ENCODE results near the gene PREX1.
"Not testable (repeated sequence)": the region's sequence is repeated elsewhere in the genome, so short reads cannot be mapped to it uniquely, and the experiment has no call there.

Gene PREX1

GRCh38 chr20:48813930-48814546, 13.8 kb downstream of the PREX1 start:
- Mint-ChIP-seq H3K27ac (no peak overlapping the region), H3K27me3 (no peaks in the 10 kb centered on the region), H3K9me3 (no peaks in the 10 kb centered on the region), H3K4me3 (no peak overlapping the region), H3K4me1 (peaks cover 44% of the 10 kb centered on the region), H3K36me3 (peaks cover 2% of the 10 kb centered on the region)

GRCh38 chr20:48813446-48813747, 14.4 kb downstream of the PREX1 start:
- no peaks in the 10 kb centered on the region for H3K27me3 Mint-ChIP-seq

DNA sequence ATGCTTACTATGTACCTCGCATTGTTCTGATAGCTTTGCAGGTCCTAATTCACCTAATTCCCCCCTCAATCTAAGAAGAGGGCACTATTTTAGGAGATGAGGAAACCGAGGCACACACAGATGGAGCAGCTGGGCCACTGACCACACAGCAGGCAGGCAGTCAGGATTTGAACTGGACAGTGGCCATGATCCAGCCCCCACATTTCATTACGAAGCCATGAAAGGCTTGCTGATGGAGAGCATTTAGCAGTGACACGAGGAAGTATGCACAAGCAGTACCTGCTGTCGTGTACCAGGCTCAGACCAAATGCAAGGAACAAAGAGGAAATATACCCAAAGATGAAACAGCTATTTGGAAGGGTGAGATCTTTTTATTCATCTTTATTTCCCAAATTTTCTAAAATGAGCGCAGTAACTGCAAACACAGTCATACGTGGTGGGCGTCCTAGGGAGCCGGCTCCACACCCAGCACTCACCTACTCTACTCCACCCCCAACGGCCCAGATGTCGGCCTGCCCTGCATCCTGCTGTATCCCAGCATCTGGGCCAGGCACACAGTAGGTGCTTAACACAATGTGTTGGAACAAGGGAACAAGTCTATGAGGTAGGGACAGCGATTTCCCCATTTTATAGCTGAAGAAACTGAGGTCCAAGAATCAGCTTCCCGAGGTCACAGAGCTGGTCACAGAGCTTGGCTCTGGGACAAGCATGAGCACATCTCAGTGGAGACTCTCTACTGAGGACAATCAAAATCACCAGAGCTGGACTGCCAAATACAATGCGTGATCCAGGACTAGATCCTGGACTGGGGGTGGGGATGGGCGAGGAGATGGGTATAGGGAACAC, 15.0 kb downstream of the PREX1 start:
- peaks cover 5% of the 10 kb centered on the region for H3K36me3 Mint-ChIP-seq
- H3K4me3 Mint-ChIP-seq = no peak overlapping the region
- no peak overlapping the region for H3K27ac Mint-ChIP-seq
- H3K4me1 Mint-ChIP-seq = peaks cover 39% of the 10 kb centered on the region
- no peaks in the 10 kb centered on the region for H3K27me3 Mint-ChIP-seq
- no peaks in the 10 kb centered on the region for H3K9me3 Mint-ChIP-seq

More at GRCh38 chr20:48813446-48813747, 14.4 kb downstream of the PREX1 start:
- no peaks in the 10 kb centered on the region for H3K9me3 Mint-ChIP-seq
- peaks cover 44% of the 10 kb centered on the region for H3K4me1 Mint-ChIP-seq
- H3K4me3 Mint-ChIP-seq = no peak overlapping the region
- no peak overlapping the region for H3K27ac Mint-ChIP-seq
- H3K36me3 Mint-ChIP-seq = peaks cover 5% of the 10 kb centered on the region

GRCh38 chr20:48812114-48812513, 15.7 kb downstream of the PREX1 start:
- H3K27me3 Mint-ChIP-seq, H3K4me3 Mint-ChIP-seq, H3K36me3 Mint-ChIP-seq, H3K9me3 Mint-ChIP-seq: not testable (repeated sequence)
- Mint-ChIP-seq H3K27ac (peak overlapping the region; percentile 18), H3K4me1 (peaks cover 32% of the 10 kb centered on the region)

GRCh38 chr20:48809673-48810072, 18.1 kb downstream of the PREX1 start:
- H3K9me3 Mint-ChIP-seq = no peaks in the 10 kb centered on the region
- H3K27ac Mint-ChIP-seq = no peak overlapping the region
- peaks cover 13% of the 10 kb centered on the region for H3K36me3 Mint-ChIP-seq
- H3K27me3 Mint-ChIP-seq = no peaks in the 10 kb centered on the region
- peaks cover 33% of the 10 kb centered on the region for H3K4me1 Mint-ChIP-seq
- H3K4me3 Mint-ChIP-seq = no peak overlapping the region

DNA sequence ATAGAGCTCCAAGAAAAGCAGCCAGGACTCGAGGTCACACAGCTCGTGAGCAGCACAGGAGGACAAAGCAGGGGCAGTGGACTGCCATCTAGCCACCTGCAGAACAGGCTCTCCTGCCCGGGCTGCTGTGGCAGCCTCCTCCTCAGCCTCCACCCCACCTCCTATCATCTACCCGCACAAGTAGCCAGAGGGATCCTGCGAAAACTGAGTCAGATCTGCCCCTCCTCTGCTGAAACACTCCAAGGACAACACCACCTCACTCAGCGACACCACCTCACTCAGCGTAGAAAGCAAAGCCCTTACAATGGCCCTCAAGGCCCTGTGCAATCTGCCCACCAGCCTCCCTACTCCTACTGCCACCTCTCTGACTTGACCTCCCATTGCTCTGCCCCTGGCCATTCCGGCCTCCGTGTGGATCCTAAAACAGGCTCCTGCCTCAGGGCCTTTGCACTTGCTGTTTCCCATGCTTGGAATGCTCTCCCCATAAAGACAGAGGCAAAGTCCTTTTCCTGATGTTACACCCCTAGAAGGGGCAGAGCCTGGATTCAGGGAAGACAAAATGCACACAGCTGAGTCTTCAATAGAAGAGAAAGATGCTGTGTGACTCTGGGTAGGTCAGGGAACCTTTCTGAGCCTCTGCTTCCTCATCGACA, 19.3 kb downstream of the PREX1 start:
- Mint-ChIP-seq H3K27me3 (no peaks in the 10 kb centered on the region), H3K36me3 (peaks cover 19% of the 10 kb centered on the region), H3K9me3 (no peaks in the 10 kb centered on the region), H3K27ac (peak overlapping the region; percentile 66), H3K4me3 (no peak overlapping the region), H3K4me1 (peaks cover 41% of the 10 kb centered on the region)

DNA sequence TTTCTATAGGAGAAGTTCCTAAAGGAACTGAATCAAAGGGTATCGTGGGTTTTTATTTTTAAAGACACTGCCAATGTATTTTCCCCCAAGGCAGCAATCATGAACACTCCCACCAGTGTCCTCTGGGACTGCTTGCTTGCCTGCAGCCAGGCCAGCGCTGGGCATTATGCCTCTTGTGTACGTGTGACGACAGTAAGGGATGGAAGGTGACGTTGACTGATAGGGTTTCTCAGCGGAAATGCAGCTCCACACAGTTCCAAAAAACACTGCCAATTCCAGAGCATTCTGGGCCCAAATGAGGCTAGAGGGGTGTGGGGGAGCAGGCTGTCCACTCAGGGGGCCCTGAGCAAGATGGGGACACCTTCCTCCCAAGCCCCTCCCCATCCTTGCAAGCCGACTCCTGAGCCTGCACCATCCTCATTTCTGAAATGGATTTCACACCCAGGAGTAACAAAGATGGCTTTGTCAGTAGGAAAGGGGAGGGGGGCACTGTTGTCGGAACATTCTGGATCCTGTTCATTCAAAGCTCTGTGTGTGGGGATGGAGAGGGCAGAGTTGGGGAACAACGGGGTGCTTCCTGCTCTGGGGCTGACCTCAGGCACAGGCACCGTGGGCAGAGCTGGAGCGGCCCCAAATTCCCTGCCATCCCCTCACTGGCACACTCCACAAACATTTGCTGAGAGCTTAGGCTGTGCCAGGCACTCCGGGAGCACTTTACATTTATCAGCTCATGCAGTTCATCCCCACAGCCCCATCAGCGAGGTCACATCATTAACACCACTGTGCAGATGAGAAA, 20.0 kb downstream of the PREX1 start:
- H3K4me1 Mint-ChIP-seq = peaks cover 41% of the 10 kb centered on the region
- H3K36me3 Mint-ChIP-seq = peaks cover 19% of the 10 kb centered on the region
- H3K27ac Mint-ChIP-seq = no peak overlapping the region
- H3K4me3 Mint-ChIP-seq = no peak overlapping the region
- H3K9me3 Mint-ChIP-seq = no peaks in the 10 kb centered on the region
- no peaks in the 10 kb centered on the region for H3K27me3 Mint-ChIP-seq

GRCh38 chr20:48807051-48807450, 20.7 kb downstream of the PREX1 start:
- peaks cover 19% of the 10 kb centered on the region for H3K36me3 Mint-ChIP-seq
- H3K9me3 Mint-ChIP-seq = no peaks in the 10 kb centered on the region
- H3K27me3 Mint-ChIP-seq = no peaks in the 10 kb centered on the region
- no peak overlapping the region for H3K4me3 Mint-ChIP-seq
- H3K4me1 Mint-ChIP-seq = peaks cover 47% of the 10 kb centered on the region
- no peak overlapping the region for H3K27ac Mint-ChIP-seq

DNA sequence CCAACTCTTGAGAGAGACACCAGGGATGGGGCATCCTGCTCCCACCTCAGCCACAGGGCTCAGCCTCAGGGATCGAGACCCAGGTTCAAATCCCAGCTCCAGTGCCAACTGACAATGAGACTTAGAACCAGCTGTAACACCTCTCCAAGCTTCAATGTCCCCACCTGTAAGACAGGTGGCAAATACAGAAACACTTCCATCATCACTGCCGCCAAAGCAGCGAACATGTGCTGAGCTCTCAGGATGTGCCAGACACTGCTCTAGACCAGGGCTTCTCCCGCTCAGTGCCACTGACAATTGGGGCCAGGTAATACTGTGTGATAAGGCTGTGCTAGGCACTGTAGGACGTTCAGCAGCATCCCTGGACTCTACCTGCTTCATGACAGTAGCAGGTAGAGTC, 22.1 kb downstream of the PREX1 start:
- peaks cover 53% of the 10 kb centered on the region for H3K4me1 Mint-ChIP-seq
- peaks cover 19% of the 10 kb centered on the region for H3K36me3 Mint-ChIP-seq
- H3K4me3 Mint-ChIP-seq = no peak overlapping the region
- H3K27ac Mint-ChIP-seq = no peak overlapping the region
- H3K9me3 Mint-ChIP-seq = no peaks in the 10 kb centered on the region
- H3K27me3 Mint-ChIP-seq = no peaks in the 10 kb centered on the region

GRCh38 chr20:48805286-48805685, 22.5 kb downstream of the PREX1 start:
- Mint-ChIP-seq H3K27me3 (no peaks in the 10 kb centered on the region), H3K4me1 (peaks cover 58% of the 10 kb centered on the region), H3K4me3 (no peak overlapping the region), H3K36me3 (peaks cover 19% of the 10 kb centered on the region), H3K9me3 (no peaks in the 10 kb centered on the region), H3K27ac (no peak overlapping the region)

DNA sequence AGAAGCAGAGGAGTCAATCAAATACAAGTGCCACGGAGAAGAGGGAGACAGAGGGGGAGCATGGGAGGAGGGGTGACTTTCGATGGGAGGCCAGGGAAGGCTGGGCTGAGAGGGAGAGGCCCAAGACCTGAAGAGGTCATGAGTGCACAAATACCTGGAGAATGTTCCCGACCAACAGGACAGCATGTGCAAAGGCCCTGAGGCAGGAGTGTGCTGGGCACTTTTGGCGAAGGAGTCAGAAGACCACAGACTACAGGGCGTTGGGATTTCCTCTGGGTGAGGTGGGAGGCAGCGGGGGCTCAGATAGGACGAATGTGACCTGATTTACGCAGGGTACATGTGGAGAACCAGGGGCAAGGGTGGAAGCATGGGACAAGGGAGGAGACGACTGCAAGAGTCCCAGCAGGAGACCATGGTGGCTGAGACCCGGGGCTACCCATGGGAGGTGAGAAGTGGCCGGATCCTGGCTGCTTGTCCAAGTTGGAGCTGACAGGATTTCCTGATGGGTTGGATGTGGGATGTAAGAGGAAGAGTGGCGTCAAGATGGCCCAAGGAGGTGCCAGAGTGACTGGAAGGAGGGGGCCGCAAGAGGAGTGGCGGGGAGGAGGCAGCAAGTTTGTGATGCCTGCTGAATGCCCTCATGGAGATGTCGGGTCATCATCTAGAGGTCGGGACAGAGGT, 23.4 kb downstream of the PREX1 start:
- peaks cover 51% of the 10 kb centered on the region for H3K4me1 Mint-ChIP-seq
- no peaks in the 10 kb centered on the region for H3K9me3 Mint-ChIP-seq
- peaks cover 19% of the 10 kb centered on the region for H3K36me3 Mint-ChIP-seq
- H3K4me3 Mint-ChIP-seq = no peak overlapping the region
- no peak overlapping the region for H3K27ac Mint-ChIP-seq
- H3K27me3 Mint-ChIP-seq = no peaks in the 10 kb centered on the region

DNA sequence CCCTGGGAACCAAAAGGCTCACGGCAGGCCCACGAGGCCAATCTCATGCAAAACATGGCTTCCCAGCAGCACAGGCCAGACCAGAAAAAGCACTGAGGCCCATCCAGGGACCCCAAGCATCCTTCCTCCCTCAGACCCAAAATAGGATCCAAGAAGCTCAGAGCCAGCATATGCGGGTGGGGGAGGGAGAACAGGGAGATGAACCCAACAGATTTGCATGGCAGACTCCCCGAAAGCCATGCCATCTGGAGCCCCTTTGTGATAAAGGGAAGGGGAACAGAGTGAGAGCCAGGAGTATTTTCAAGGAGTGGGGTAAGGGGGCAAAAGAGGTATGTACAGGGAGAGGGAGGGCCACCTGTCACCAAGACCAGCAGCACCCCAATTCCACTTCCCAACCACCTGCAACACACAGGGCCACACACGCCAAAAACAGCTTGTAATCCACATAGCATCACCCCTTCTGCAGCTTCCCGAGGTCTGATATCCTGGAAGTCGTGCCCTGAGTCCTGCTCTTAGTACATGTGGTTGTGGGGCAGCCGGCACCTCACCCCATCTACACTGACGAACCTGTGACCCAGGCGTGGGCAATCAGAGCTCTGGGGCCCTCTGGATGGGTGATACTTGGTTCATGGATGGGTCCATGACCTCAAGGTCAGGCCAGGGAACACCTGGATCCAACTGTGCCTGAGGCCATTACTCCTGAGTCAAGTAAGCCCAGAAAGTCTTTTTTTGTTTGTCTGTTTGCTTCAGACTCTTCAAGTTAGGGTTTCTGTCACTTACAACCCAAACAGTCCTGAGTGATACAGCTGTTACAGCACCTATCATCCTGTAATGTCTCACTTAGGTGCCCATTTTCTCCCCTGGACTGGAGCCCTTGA, 24.4 kb downstream of the PREX1 start:
- Mint-ChIP-seq H3K9me3 (no peaks in the 10 kb centered on the region), H3K4me1 (peaks cover 49% of the 10 kb centered on the region), H3K27me3 (no peaks in the 10 kb centered on the region), H3K4me3 (no peak overlapping the region), H3K36me3 (peaks cover 17% of the 10 kb centered on the region), H3K27ac (no peak overlapping the region)

DNA sequence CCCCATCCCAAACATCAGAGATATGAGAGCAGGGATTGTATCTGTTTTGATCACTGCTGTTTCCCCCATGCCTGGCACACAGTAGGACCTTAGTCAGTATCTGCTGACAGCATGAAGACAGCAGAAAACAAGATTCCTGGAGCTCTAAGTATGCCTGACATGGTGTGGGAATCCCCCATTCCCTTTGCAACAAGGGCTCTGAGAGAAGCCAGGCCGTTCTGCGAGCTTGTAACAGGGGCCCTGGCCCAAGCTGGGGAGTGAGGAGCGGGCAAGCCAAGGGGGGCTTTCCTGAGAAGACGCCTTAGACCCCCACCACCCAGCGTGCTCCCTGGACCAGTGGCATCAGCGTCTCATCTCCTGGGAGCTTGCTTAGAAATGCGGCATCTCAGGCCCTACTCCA, 25.2 kb downstream of the PREX1 start:
- Mint-ChIP-seq H3K4me3 (no peak overlapping the region), H3K36me3 (peaks cover 17% of the 10 kb centered on the region), H3K4me1 (peaks cover 56% of the 10 kb centered on the region), H3K27ac (no peak overlapping the region), H3K27me3 (no peaks in the 10 kb centered on the region), H3K9me3 (no peaks in the 10 kb centered on the region)

GRCh38 chr20:48802216-48802615, 25.6 kb downstream of the PREX1 start:
- Mint-ChIP-seq H3K4me3 (no peak overlapping the region), H3K9me3 (no peaks in the 10 kb centered on the region), H3K36me3 (peaks cover 14% of the 10 kb centered on the region), H3K27me3 (no peaks in the 10 kb centered on the region), H3K4me1 (peaks cover 60% of the 10 kb centered on the region), H3K27ac (no peak overlapping the region)
